Stimulated activated CD4-positive, alpha-beta T cell treated with anti-CD3 and anti-CD28 coated beads, TNF-alpha, amount 100 ng/mL, for 4 hours (primary cell): ENCODE data around the gene SELPLG.
"Not testable (repeated sequence)": the region's sequence is repeated elsewhere in the genome, so short reads cannot be mapped to it uniquely, and the experiment has no call there.

ENCODE experiments used
- DNase-seq, 3 experiments: peaks; one replicate each; pipeline ENCODE4 v3.0.0-alpha.2; 2020; ENCODE audit warnings: low read depth in 3 of 3

SELPLG gene

GRCh38 chr12:108589840-108590229 is 43.9 kb downstream of the SELPLG start:
- no peak for DNase-seq

GRCh38 chr12:108589028-108589839 is 44.5 kb downstream of the SELPLG start:
- no peak for DNase-seq

GRCh38 chr12:108587826-108588225 is 45.9 kb downstream of the SELPLG start:
- no peak for DNase-seq

- no peak for DNase-seq
Observed at GRCh38 chr12:108586306-108586705, 47.4 kb downstream of the SELPLG start.

DNA sequence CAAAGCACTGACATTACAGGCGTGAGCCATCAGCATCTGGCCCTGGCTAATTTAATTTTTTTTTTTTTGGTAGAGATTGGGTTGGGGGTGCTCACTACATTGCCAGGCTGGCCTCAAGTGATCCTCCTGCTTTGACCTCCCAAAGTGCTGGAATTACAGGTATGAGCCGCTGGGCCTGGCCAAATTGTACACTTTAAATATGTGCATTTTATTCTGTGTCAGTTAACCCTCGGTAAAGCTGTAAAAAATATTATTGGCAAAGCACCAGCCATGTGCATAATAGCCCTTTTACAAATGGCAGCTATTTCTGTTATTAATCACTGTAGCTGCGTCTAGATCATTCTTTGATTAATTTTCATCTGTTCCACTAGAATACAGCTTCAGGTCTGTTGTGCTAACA is 47.8 kb downstream of the SELPLG start:
- no peak for DNase-seq

GRCh38 chr12:108584456-108585065 is 49.1 kb downstream of the SELPLG start:
- no peak for DNase-seq

- DNase-seq: no peak
Observed at GRCh38 chr12:108583991-108584390, 49.7 kb downstream of the SELPLG start.

DNA sequence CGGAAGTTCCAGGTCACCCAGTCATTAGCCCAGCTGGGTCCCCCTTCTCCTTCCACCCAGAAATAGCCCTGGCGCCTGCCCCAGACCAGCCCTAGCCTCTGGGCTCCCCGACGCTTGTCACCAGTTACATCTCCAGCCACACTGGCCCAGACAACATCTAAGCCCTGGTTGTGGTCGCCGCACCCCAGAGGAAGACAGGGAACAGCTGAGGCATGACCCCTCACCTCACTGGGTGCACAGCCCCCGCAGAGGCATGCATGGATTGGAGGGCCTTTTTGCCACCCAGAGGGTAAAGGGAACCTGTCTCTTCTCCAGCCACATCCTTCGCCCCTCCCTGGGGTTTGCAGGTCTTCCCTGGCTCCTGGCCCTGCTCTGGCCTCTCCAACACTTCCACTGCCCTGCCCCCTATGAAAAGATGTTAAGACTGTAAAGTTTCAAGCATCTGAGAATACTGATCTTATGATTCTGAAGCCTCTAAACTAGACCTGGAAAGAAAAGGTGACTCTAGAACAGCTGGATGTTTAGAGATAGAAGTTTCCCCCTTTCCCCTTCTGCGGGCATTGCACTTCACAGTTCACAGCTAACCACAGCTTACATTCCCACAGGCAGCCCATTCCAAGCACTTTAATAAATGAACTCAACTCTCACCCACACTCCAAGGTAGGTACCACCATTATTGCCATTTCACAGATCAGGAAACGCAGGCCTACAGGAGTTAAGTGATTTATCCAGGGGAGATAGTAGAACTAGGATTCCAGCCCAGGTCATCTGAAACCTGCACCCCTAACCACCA is 50.5 kb downstream of the SELPLG start:
- no peak for DNase-seq

- no peak for DNase-seq
Observed at GRCh38 chr12:108582509-108582908, 51.2 kb downstream of the SELPLG start.

DNA sequence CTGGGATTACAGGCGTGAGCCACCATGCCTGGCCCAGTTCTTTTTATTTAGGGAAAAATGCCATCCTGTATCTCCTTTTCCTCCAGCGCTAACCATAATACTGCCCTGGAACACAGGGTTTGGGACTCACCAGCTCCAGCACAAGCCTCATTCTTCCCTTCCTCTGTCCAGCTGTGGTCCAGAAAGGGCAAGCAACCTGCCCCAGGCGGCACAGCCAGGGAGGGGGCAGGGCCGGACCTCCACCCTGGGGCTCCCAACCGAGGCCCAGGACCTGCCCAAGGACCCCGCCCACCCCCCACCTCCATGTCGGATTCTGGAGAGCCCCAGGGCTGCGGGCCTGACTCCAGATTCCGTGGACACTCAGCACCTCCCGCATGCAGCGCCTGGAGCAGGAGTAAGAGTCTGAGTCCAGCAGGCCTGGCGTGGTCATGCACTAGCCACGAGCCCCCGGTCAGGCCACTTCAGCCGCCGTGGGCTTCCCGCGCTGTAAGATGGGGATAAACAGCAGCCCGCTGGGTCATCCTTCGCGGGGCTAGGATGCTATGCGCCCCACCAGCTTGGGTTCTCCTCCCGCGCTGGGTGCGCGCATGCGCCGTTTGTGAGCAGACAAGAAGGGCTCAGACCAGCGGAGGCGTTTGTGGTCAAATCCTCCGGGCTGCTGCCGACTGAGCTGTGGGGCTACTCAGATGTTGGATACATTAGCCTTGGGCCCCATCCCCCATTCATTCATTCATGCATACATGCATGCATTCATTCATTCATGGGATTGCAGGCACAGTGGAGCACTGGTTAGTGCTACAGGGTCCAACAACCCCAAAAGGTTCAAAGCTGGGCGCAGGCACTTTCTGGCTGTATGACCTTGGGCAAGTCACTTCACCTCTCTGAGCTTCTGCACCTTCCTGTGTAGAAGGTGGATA is 52.1 kb downstream of the SELPLG start:
- no peak for DNase-seq

DNA sequence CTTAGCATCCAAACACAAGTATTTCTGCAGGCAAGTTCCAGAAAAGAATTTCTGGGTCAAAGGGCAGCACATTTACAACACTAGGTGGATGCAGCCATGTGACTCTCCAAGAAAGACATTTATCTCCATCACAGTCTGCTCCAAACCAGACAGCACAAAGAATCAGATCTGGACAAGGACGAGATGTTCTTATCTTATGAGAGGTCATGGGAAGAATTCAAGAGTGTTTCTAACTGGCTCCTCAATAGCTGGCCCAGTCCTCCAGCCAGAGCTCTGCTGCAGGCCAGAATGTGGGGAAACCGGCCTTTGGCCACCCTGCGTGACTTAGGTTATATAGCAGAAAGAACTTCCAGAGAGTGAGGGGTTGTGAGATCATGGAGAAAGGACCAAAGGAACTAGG is 53.2 kb downstream of the SELPLG start:
- DNase-seq: no peak

DNA sequence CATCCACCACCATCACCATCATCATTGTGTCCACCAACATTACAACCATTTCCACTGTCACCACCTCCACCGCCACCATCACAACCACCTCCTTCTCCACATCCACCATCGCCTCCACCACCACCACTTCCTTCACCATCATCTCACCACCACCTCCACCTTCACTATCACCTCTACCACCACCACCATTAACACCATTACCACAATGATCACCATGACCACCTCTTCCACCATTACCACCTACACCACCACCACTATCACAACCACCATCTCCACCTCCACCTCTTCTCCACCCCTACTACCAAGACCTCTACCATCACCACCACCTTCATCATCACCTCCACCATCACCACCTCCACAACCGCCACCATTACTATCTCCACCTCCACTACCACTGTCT is 54.9 kb downstream of the SELPLG start:
- DNase-seq: no peak

DNA sequence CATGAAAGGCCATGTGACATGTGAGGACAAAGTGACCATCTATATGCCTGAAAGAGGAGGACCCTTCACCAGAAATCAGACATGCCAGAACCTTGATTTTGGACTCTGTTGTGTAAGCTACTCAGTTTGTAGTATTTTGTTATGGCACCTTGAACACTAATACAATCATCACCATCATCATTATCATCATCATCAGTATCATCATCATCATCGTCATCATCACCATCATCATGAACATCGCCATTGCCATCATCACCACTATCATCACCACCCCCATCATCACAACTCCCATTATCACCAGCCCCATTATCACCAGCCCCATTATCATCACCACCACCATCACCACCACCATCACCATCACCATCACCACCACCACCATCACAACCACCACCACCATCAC is 55.4 kb downstream of the SELPLG start:
- DNase-seq: no peak

DNA sequence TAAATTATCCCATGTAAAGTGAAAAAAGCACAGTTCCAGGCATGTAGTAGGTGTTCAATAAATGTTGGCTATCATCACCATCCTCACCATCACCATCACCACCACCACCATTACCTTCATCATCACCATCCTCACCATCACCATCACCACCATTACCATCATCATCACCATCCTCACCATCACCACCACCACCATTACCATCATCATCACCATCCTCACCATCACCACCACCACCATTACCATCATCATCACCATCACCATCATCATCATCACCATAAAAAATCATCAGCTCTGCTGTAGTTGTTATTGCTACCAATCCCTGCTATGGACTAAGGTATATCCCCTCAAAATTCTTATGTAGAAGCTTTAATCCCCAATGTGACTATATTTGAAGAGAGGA is 56.2 kb downstream of the SELPLG start:
- no peak for DNase-seq

DNA sequence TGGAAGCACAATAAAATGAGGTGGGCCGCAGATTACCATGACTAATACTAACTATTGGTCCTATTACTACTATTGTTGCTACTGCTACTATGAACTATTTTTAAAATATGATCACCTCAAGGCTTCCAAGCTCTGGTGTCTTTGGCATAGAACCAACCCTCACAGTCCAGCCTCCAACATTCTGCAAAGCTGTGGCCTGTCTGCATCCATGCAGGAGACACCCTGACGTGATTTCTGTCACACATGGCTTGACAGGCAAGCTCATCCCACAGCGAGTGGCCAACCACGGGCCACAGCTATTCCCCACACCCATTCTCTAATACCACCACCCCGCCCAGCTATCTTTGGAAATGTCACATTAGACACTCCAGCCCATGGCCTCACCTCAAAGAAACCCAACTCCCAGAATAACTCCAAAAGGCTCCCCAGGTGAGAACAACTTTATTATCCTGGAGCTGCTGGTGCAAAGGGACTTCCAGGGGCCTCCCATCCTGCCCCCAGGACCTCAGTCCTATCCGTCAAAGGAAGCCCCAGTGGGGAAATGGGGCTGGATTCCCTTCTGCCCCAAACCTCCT is 56.9 kb downstream of the SELPLG start:
- DNase-seq: no peak

GRCh38 chr12:108575199-108575912 is 58.3 kb downstream of the SELPLG start:
- DNase-seq: no peak

- DNase-seq: not testable (repeated sequence)
Observed at GRCh38 chr12:108574276-108574675, 59.4 kb downstream of the SELPLG start.

- DNase-seq: no peak
Observed at GRCh38 chr12:108573317-108573716, 60.4 kb downstream of the SELPLG start.

- DNase-seq: no peak
Observed at GRCh38 chr12:108572166-108572790, 61.4 kb downstream of the SELPLG start.
